UCSD-AML1 (cell line): ENCODE measurements around the gene UBE2D3.
"Not testable (repeated sequence)": the region's sequence is repeated elsewhere in the genome, so short reads cannot be mapped to it uniquely, and the experiment has no call there.

Source experiments
- DNase-seq: peaks from one replicate; lab custom pipeline; 2025; ENCODE audit not compliant: unreplicated experiment; lab: John Stamatoyannopoulos, UW

UBE2D3 gene

GRCh38 chr4:102826890-102827673 is at the start of gene UBE2D3:
TSS of gene UBE2D3 (minus strand) at chr4:102827551. CDS start at chr4:102826508, 1,043 bp downstream.
- peak; percentile 98 for DNase-seq

GRCh38 chr4:102871772-102872171 is 44.4 kb upstream of the UBE2D3 start:
- no peak for DNase-seq

- no peak for DNase-seq
Observed at GRCh38 chr4:102869569-102870197, 42.3 kb upstream of the UBE2D3 start.

- peak; percentile 95 for DNase-seq
Observed at GRCh38 chr4:102868781-102869568, 41.6 kb upstream of the UBE2D3 start, which contains the start of gene CISD2. TSS of gene CISD2 (plus strand) at chr4:102868992. CDS start at chr4:102869085, 93 bp downstream.

- DNase-seq = peak; percentile 40
Observed at GRCh38 chr4:102868153-102868780, 40.9 kb upstream of the UBE2D3 start.

- DNase-seq = peak; percentile 22
Observed at GRCh38 chr4:102867278-102868152, 40.2 kb upstream of the UBE2D3 start.

GRCh38 chr4:102865327-102865726 is 38.0 kb upstream of the UBE2D3 start:
- DNase-seq = not testable (repeated sequence)

- no peak for DNase-seq
Observed at GRCh38 chr4:102862747-102863146, 35.4 kb upstream of the UBE2D3 start.

GRCh38 chr4:102862016-102862415 is 34.7 kb upstream of the UBE2D3 start:
- no peak for DNase-seq

GRCh38 chr4:102860611-102861324 is 33.4 kb upstream of the UBE2D3 start:
- no peak for DNase-seq

GRCh38 chr4:102858828-102859464 is 31.6 kb upstream of the UBE2D3 start:
- no peak for DNase-seq

GRCh38 chr4:102850370-102850769 is 23.0 kb upstream of the UBE2D3 start:
- DNase-seq = no peak

- DNase-seq = no peak
Observed at GRCh38 chr4:102849579-102850104, 22.3 kb upstream of the UBE2D3 start.

- DNase-seq = no peak
Observed at GRCh38 chr4:102847687-102848086, 20.3 kb upstream of the UBE2D3 start.

- no peak for DNase-seq
Observed at GRCh38 chr4:102843938-102844337, 16.6 kb upstream of the UBE2D3 start.

GRCh38 chr4:102843273-102843672 is 15.9 kb upstream of the UBE2D3 start:
- no peak for DNase-seq

GRCh38 chr4:102842367-102842766 is 15.0 kb upstream of the UBE2D3 start:
- no peak for DNase-seq

GRCh38 chr4:102836596-102836995 is 9.2 kb upstream of the UBE2D3 start:
- no peak for DNase-seq

GRCh38 chr4:102832667-102833066 is 5.3 kb upstream of the UBE2D3 start:
- no peak for DNase-seq
